ENCODE results near the gene SAFB2. TPM values are rescaled to one million over a fixed set of nuclear protein-coding genes. Genes with fewer than 3 reads are reported as not detected.
A peak's percentile ranks its signal among the peaks of the same experiment; 100 is the strongest.

Gene SAFB2
- total and polyA plus RNA-seq, 7 donors: 22.2 to 80.0 (median 35.1) TPM

DNA sequence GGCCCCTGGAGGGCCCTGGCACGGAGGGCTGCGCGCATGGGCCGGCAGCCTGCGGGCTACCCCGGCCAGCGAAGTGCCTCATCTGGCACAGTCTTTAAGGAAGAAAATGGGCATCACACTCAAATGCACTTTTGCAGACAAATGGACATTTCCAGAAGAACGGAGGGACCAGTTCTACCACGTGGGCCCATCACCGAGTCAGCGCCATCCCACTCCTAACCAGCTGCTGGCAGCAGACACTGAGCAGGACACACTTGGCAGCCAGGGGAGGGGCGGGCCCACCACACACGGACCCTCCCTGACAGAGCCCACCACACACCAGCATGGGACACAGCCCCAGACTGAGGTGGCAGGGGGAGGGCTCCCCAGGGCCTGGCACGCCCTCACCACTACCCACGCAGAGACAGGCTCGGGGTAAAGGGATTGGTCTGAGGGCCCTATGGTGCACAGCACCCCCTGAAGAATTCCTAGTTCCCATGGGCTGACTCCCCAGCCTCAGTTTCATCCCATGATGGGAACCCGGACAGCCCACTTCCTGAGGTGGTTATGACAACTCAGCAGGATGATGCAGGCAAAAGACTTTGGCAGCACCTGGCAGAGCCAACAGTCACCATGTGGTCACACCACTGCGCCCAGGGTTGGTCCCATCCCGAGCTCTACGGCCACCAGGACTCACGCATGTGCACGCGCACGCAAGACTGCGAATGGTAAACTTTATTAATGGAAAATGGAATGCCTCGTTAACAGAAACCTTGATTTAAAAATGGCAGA lies 36.1 kb downstream of the SAFB2 start:
- Histone ChIP-seq H3K9me3 (no peaks in the 10 kb centered on the region), H3K4me1 (peaks cover 0 to 19% (median 17%) of the 10 kb centered on the region in 4 donors), H3K27me3 (no peaks in the 10 kb centered on the region), H3K27ac (peak overlapping the region; percentile 56 to 76 (median 66)), H3K4me3 (no peak overlapping the region), H3K36me3 (peaks cover 40 to 67% (median 47%) of the 10 kb centered on the region in 4 donors)
- TF ChIP-seq POLR2AphosphoS5 (IDR thresholded peaks at IDR 0.05): no peak
- TF ChIP-seq, protein P1, sequence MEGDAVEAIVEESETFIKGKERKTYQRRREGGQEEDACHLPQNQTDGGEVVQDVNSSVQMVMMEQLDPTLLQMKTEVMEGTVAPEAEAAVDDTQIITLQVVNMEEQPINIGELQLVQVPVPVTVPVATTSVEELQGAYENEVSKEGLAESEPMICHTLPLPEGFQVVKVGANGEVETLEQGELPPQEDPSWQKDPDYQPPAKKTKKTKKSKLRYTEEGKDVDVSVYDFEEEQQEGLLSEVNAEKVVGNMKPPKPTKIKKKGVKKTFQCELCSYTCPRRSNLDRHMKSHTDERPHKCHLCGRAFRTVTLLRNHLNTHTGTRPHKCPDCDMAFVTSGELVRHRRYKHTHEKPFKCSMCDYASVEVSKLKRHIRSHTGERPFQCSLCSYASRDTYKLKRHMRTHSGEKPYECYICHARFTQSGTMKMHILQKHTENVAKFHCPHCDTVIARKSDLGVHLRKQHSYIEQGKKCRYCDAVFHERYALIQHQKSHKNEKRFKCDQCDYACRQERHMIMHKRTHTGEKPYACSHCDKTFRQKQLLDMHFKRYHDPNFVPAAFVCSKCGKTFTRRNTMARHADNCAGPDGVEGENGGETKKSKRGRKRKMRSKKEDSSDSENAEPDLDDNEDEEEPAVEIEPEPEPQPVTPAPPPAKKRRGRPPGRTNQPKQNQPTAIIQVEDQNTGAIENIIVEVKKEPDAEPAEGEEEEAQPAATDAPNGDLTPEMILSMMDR (IDR thresholded peaks at IDR 0.05): no peak
- TF ChIP-seq EP300 (IDR thresholded peaks at IDR 0.05): no peak
- no peak for DNase-seq
- intact Hi-C loops (cut with DNase I): no loop called here
- 80 to 91% methylated on average over 26 of the region's 26 CpGs for WGBS, 2 donors

DNA sequence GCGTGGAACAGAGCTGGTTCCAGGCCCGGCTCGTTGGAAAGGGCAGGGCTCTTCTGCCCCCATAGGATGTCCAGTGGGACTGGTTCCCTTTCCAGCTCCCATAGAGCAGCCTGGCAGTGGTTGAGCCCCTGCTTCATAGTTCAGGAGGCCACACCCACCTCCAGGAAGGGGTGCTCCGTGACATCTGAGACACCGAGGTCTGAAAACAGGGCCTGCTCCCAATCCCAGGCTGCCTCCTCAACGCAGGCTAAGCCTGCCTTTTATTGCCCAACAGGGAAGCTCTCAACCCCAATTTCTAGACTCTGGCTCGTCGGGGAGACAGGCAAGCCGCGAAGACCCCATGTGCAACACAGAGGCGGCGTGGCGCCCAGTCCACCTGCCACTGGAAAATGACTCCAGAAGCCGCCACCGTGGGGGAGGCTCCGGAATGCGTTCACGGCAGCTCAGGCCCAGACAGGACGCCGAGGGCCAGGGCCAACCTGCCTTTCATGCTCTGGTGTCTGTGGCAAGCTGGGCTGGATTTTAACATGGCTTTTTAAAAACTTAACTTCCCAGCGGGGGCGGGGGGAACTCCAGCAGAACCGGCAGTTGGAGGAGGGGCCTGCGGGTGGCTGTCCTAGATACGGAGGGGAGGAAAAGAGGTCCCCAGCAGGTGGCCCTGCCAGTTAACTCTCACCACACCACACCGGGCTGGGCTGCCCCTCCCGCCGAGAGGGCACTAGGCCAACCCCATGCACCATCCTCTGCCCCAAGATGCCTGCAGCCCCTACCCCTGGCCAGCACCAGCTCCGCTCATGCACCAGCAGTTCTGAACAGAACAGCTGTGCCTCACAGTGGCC lies 36.9 kb downstream of the SAFB2 start:
- Histone ChIP-seq H3K4me3 (no peak overlapping the region), H3K9me3 (no peaks in the 10 kb centered on the region), H3K36me3 (peaks cover 34 to 61% (median 42%) of the 10 kb centered on the region in 4 donors), H3K4me1 (peaks cover 0 to 19% (median 17%) of the 10 kb centered on the region in 4 donors), H3K27me3 (no peaks in the 10 kb centered on the region), H3K27ac (peak overlapping the region; percentile 56 to 76 (median 66))
- TF ChIP-seq EP300 (IDR thresholded peaks at IDR 0.05): no peak
- peak in 1 of 4 donors; percentile 7 for TF ChIP-seq POLR2AphosphoS5 (IDR thresholded peaks at IDR 0.05)
- no peak for DNase-seq
- WGBS, 2 donors: 48 to 75% methylated on average over 29 of the region's 29 CpGs
- intact Hi-C loops (cut with DNase I): no loop called here

DNA sequence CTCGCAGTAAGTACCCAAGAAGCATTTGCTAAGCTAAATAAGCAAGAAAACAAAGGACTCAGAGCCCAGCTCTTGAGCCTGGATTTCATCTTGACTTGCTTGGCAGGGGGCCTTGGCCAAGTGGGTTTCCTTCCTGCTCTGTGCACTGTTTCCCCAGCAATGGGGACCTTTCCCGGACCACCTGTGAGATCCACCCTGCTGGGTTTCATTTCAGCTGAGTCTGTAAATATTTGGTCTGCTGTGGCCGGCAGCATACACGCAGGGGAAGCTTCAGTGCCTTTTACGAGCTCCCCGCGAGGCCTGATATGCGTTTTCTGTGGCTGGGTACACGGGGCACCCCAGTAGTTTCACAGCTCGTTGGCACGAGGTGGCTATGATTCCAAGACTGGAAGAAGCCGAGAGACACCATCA lies 42.4 kb downstream of the SAFB2 start:
- H3K4me3 ChIP-seq: no peak overlapping the region
- no peaks in the 10 kb centered on the region for H3K27me3 ChIP-seq
- peaks cover 0 to 17% (median 8%) of the 10 kb centered on the region in 4 donors for H3K4me1 ChIP-seq
- peaks cover 0 to 16% (median 5%) of the 10 kb centered on the region in 4 donors for H3K36me3 ChIP-seq
- peak overlapping the region in 1 of 4 donors; percentile 29 for H3K27ac ChIP-seq
- H3K9me3 ChIP-seq: no peaks in the 10 kb centered on the region
- 44 to 48% methylated on average over 12 of the region's 12 CpGs for WGBS, 2 donors
- TF ChIP-seq POLR2AphosphoS5 (IDR thresholded peaks at IDR 0.05) (no peak), POLR2A (IDR thresholded peaks at IDR 0.05) (no peak), EP300 (IDR thresholded peaks at IDR 0.05) (no peak)
- TF ChIP-seq, protein P1 (IDR thresholded peaks at IDR 0.05): no peak
- intact Hi-C loops (cut with DNase I): no loop called here
- DNase-seq: no peak

DNA sequence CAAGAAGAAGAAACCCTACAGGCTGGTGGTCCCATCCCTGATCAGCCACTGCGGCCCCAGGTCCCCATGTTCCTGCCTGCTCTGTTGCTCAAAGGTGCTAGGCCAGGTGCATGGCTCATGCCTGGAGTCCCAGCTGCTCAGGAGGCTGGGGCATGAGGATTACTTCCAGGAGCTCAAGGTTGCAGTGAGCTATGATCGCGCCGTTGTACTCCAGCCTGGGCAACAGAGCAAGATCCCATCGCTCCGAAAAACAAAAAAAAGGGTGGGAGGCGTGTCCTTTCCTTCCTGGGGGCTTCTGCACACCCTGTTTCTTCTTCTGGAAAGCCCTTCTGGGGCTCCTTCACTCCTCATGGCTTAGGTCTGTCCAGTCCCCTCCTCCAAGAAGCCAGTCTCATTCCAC lies 42.9 kb downstream of the SAFB2 start:
- intact Hi-C loops (cut with DNase I): loop anchor here (5.0 to 10.0 kb wide), 2 partner anchors 355 to 532 kb away; no protein-coding TSS in a partner anchor

More for the DNA sequence above, 42.9 kb downstream of the SAFB2 start:
- H3K4me3 ChIP-seq: no peak overlapping the region
- DNase-seq: no peak
- H3K27me3 ChIP-seq: no peaks in the 10 kb centered on the region
- peaks cover 0 to 16% (median 5%) of the 10 kb centered on the region in 4 donors for H3K36me3 ChIP-seq
- no peaks in the 10 kb centered on the region for H3K9me3 ChIP-seq
- peaks cover 0 to 16% (median 6%) of the 10 kb centered on the region in 4 donors for H3K4me1 ChIP-seq
- TF ChIP-seq POLR2AphosphoS5 (IDR thresholded peaks at IDR 0.05): no peak
- TF ChIP-seq, protein P1 (IDR thresholded peaks at IDR 0.05): no peak
- TF ChIP-seq EP300 (IDR thresholded peaks at IDR 0.05): no peak
- no peak for TF ChIP-seq POLR2A (IDR thresholded peaks at IDR 0.05)
- H3K27ac ChIP-seq: peak overlapping the region in 1 of 4 donors; percentile 29
- WGBS, 2 donors: 95 to 96% methylated on average over 7 of the region's 7 CpGs
